Liver (tissue), 9 donors: Measurements from ENCODE around the gene FOXK2. TPM values are rescaled to one million over a fixed set of nuclear protein-coding genes. Genes with fewer than 3 reads are reported as not detected.

Source experiments
- DNase-seq: peaks from one replicate; pipeline ENCODE4 v3.0.0-alpha.2; 2017; ENCODE audit warnings: low spot score
- H3K27ac ChIP-seq, 2 donors: one replicate each; pipeline ENCODE4 v1.7.0; 2013; ENCODE audit warnings: inconsistent platforms in 2 of 2, low read length in 2 of 2, control low read depth in 1 of 2, low read depth in 1 of 2, mild to moderate bottlenecking in 1 of 2
- H3K27me3 ChIP-seq, 4 donors: one replicate each; pipeline versions ENCODE4 v1.6.1 to v1.7.0; 2013; ENCODE audit warnings: low read length in 3 of 4, inconsistent platforms in 1 of 4, mild to moderate bottlenecking in 1 of 4, moderate library complexity in 1 of 4; ENCODE audit not compliant: control insufficient read depth in 4 of 4, insufficient read depth in 4 of 4
- H3K36me3 ChIP-seq, 4 donors: one replicate each; pipeline versions ENCODE4 v1.6.1 to v1.7.0; 2013; ENCODE audit warnings: low read length in 3 of 4, mild to moderate bottlenecking in 3 of 4, low read depth in 1 of 4, moderate library complexity in 1 of 4; ENCODE audit not compliant: control insufficient read depth in 4 of 4, insufficient read depth in 3 of 4
- H3K4me1 ChIP-seq, 4 donors: one replicate each; pipeline versions ENCODE4 v1.6.1 to v1.7.0; 2013; ENCODE audit warnings: low read length in 3 of 4, mild to moderate bottlenecking in 3 of 4, moderate library complexity in 1 of 4; ENCODE audit not compliant: control insufficient read depth in 4 of 4, insufficient read depth in 4 of 4
- H3K4me3 ChIP-seq, 3 donors: one replicate each; pipeline versions ENCODE4 v1.6.1 to v1.7.0; 2013; ENCODE audit warnings: low read length in 3 of 3, control low read depth in 1 of 3, low read depth in 1 of 3, mild to moderate bottlenecking in 1 of 3
- H3K9ac ChIP-seq, 2 donors: one replicate each; pipeline ENCODE4 v1.7.0; 2013; ENCODE audit warnings: low read length in 2 of 2, mild to moderate bottlenecking in 2 of 2, moderate library complexity in 2 of 2, control low read depth in 1 of 2, low read depth in 1 of 2
- H3K9me3 ChIP-seq, 4 donors: one replicate each; pipeline versions ENCODE4 v1.6.1 to v1.7.0; 2013; ENCODE audit warnings: low read length in 3 of 4; ENCODE audit not compliant: control insufficient read depth in 4 of 4
- FOXA2 ChIP-seq: IDR thresholded peaks from 2 replicates; pipeline ENCODE4 v1.6.1; 2016; ENCODE audit warnings: antibody characterized with exemption
- GABPA ChIP-seq, 2 donors: IDR thresholded peaks in 1 of 2; conservative IDR thresholded peaks in 1 of 2; 2 replicates each; pipeline ENCODE4 v1.6.1; 2016; ENCODE audit warnings: antibody characterized with exemption in 2 of 2, mild to moderate bottlenecking in 1 of 2, moderate library complexity in 1 of 2
- HNF4G ChIP-seq: IDR thresholded peaks from 2 replicates; pipeline ENCODE4 v1.6.1; 2016; ENCODE audit warnings: antibody characterized with exemption
- RAD21 ChIP-seq, 2 donors: IDR thresholded peaks; 2 replicates each; pipeline ENCODE4 v1.6.1; 2016; ENCODE audit warnings: antibody characterized with exemption in 2 of 2, mild to moderate bottlenecking in 2 of 2
- SP1 ChIP-seq: IDR thresholded peaks from 2 replicates; pipeline ENCODE4 v1.6.1; 2018; ENCODE audit warnings: antibody characterized with exemption, mild to moderate bottlenecking
- TAF1 ChIP-seq: conservative IDR thresholded peaks from 2 replicates; pipeline ENCODE4 v1.6.1; 2016; ENCODE audit warnings: antibody characterized with exemption, mild to moderate bottlenecking
- WGBS: extraction: QIAGEN DNeasy Blood & Tissue Kit; methylation state at CpG from one replicate; pipeline ENCODE4 v1.1.7; 2013; 5-methylcytosine and 5-hydroxymethylcytosine counted together
- polyA plus RNA-seq, 2 donors: library from polyadenylated mRNA; stranded (reverse) in 1 of 2; unstranded in 1 of 2; fragments of 200-250 nt in 1 of 2; fragments of >200 nt in 1 of 2; fragmentation: Nextera tagmentation in 1 of 2; extraction: Ambion mirVana in 1 of 2; gene quantifications; one replicate each; pipeline versions ENCODE4 v1.2.1 to v1.2.3, GENCODE V29; 2013 to 2015
- total RNA-seq, 2 donors: library from RNA; depleted of rRNA; stranded (reverse); fragments of >200 nt; gene quantifications; one replicate each; pipeline ENCODE4 v1.2.3, GENCODE V29; 2014
- TF ChIP-seq, protein P1 (sequence below): IDR thresholded peaks from 2 replicates; pipeline ENCODE4 v1.6.1; 2016; ENCODE audit warnings: antibody characterized with exemption, mild to moderate bottlenecking
- TF ChIP-seq, protein P2 (sequence below): IDR thresholded peaks from 2 replicates; pipeline ENCODE4 v1.6.1; 2016; ENCODE audit warnings: antibody characterized with exemption
- TF ChIP-seq, protein P3 (sequence below): IDR thresholded peaks from 2 replicates; pipeline ENCODE4 v1.6.1; 2016; ENCODE audit warnings: antibody characterized with exemption
- TF ChIP-seq, protein P4 (sequence below): fragments of 150-350 bp; IDR thresholded peaks from 2 replicates; pipeline ENCODE4 v1.5.1; 2017; ENCODE audit warnings: improper control_type of control experiment, low read depth, low read length; ENCODE audit not compliant: missing input control
- TF ChIP-seq, protein P5 (sequence below): IDR thresholded peaks from 2 replicates; pipeline ENCODE4 v1.6.1; 2016; ENCODE audit warnings: antibody characterized with exemption
- donor health status: healthy.
- donor health status: healthy.
- donor health status: healthy.
- donor health status: healthy.
- donor health status: healthy.

FOXK2 gene
- total and polyA plus RNA-seq, 4 donors = 3.1 to 16.2 (median 10.8) TPM

DNA sequence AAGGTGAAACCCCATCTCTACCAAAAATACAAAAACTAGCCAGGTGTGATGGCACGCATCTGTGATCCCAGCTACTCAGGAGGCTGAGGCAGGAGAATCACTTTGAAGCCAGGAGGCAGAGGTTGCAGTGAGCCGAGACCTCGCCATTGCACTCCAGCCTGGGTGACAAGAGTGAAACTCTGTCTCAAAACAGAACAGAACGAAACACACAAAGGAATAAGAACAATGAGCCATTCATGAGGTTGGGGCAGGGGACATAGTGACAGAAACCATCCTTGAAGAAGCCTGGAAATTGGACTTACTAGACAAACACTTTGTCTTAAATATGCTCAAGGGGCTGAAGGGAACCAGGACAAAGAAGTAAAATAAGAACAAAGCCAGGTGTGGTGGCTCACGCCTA, 89.3 kb downstream of the FOXK2 start (continued):
- TF ChIP-seq, protein P1, sequence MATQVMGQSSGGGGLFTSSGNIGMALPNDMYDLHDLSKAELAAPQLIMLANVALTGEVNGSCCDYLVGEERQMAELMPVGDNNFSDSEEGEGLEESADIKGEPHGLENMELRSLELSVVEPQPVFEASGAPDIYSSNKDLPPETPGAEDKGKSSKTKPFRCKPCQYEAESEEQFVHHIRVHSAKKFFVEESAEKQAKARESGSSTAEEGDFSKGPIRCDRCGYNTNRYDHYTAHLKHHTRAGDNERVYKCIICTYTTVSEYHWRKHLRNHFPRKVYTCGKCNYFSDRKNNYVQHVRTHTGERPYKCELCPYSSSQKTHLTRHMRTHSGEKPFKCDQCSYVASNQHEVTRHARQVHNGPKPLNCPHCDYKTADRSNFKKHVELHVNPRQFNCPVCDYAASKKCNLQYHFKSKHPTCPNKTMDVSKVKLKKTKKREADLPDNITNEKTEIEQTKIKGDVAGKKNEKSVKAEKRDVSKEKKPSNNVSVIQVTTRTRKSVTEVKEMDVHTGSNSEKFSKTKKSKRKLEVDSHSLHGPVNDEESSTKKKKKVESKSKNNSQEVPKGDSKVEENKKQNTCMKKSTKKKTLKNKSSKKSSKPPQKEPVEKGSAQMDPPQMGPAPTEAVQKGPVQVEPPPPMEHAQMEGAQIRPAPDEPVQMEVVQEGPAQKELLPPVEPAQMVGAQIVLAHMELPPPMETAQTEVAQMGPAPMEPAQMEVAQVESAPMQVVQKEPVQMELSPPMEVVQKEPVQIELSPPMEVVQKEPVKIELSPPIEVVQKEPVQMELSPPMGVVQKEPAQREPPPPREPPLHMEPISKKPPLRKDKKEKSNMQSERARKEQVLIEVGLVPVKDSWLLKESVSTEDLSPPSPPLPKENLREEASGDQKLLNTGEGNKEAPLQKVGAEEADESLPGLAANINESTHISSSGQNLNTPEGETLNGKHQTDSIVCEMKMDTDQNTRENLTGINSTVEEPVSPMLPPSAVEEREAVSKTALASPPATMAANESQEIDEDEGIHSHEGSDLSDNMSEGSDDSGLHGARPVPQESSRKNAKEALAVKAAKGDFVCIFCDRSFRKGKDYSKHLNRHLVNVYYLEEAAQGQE = no peak

DNA sequence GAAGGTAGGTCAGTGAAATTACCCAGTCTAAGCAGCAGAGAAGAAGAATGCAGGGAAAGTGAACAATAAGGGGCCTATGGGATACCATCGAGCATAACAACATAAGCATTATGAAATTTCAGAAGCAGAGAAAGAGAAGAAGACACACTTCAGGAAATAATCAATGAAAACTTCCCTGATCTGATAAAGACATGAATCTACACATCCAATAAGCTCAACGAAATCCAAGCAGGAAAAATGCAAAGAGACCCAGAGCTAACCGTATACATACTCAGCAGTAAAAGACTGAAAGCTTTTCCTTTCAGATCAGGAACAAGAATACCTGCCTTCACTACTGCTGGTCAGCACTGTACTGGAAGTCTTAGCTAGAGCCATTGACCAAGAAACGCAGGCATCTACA, 90.1 kb downstream of the FOXK2 start:
- TF ChIP-seq, protein P2, sequence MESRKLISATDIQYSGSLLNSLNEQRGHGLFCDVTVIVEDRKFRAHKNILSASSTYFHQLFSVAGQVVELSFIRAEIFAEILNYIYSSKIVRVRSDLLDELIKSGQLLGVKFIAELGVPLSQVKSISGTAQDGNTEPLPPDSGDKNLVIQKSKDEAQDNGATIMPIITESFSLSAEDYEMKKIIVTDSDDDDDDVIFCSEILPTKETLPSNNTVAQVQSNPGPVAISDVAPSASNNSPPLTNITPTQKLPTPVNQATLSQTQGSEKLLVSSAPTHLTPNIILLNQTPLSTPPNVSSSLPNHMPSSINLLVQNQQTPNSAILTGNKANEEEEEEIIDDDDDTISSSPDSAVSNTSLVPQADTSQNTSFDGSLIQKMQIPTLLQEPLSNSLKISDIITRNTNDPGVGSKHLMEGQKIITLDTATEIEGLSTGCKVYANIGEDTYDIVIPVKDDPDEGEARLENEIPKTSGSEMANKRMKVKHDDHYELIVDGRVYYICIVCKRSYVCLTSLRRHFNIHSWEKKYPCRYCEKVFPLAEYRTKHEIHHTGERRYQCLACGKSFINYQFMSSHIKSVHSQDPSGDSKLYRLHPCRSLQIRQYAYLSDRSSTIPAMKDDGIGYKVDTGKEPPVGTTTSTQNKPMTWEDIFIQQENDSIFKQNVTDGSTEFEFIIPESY = no peak
- no peak for TF ChIP-seq RAD21 (IDR thresholded peaks at IDR 0.05)
- TF ChIP-seq, protein P1 = no peak
- TF ChIP-seq HNF4G = no peak
- TF ChIP-seq, protein P3, sequence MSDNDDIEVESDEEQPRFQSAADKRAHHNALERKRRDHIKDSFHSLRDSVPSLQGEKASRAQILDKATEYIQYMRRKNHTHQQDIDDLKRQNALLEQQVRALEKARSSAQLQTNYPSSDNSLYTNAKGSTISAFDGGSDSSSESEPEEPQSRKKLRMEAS = no peak
- TF ChIP-seq TAF1 = no peak
- TF ChIP-seq, protein P4, sequence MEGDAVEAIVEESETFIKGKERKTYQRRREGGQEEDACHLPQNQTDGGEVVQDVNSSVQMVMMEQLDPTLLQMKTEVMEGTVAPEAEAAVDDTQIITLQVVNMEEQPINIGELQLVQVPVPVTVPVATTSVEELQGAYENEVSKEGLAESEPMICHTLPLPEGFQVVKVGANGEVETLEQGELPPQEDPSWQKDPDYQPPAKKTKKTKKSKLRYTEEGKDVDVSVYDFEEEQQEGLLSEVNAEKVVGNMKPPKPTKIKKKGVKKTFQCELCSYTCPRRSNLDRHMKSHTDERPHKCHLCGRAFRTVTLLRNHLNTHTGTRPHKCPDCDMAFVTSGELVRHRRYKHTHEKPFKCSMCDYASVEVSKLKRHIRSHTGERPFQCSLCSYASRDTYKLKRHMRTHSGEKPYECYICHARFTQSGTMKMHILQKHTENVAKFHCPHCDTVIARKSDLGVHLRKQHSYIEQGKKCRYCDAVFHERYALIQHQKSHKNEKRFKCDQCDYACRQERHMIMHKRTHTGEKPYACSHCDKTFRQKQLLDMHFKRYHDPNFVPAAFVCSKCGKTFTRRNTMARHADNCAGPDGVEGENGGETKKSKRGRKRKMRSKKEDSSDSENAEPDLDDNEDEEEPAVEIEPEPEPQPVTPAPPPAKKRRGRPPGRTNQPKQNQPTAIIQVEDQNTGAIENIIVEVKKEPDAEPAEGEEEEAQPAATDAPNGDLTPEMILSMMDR = no peak
- no peak for TF ChIP-seq SP1
- no peak for TF ChIP-seq GABPA (IDR thresholded peaks at IDR 0.05 in 1 of 2, conservative IDR thresholded peaks at IDR 0.05 in 1 of 2)
- TF ChIP-seq FOXA2 = no peak
- TF ChIP-seq, protein P5, sequence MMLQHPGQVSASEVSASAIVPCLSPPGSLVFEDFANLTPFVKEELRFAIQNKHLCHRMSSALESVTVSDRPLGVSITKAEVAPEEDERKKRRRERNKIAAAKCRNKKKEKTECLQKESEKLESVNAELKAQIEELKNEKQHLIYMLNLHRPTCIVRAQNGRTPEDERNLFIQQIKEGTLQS = no peak
- Histone ChIP-seq H3K27me3 (no peaks in the 10 kb centered on the region), H3K4me1 (no peaks in the 10 kb centered on the region), H3K4me3 (no peak overlapping the region), H3K27ac (no peak overlapping the region), H3K9me3 (no peaks in the 10 kb centered on the region), H3K36me3 (peaks cover 6 to 17% (median 11%) of the 10 kb centered on the region in 4 donors), H3K9ac (no peak overlapping the region)
- no peak for DNase-seq
- 94% methylated on average over 4 of the region's 4 CpGs for WGBS
